GM21526 (cell line): ENCODE measurements around the gene FDXR.

ENCODE experiments used
- ATAC-seq: cut with Tn5 transposase; IDR thresholded peaks from one replicate; pipeline ENCODE4 v1.9.1; 2021; ENCODE audit warnings: moderate library complexity; ENCODE audit not compliant: unreplicated experiment, low FRiP score

The FDXR gene

DNA sequence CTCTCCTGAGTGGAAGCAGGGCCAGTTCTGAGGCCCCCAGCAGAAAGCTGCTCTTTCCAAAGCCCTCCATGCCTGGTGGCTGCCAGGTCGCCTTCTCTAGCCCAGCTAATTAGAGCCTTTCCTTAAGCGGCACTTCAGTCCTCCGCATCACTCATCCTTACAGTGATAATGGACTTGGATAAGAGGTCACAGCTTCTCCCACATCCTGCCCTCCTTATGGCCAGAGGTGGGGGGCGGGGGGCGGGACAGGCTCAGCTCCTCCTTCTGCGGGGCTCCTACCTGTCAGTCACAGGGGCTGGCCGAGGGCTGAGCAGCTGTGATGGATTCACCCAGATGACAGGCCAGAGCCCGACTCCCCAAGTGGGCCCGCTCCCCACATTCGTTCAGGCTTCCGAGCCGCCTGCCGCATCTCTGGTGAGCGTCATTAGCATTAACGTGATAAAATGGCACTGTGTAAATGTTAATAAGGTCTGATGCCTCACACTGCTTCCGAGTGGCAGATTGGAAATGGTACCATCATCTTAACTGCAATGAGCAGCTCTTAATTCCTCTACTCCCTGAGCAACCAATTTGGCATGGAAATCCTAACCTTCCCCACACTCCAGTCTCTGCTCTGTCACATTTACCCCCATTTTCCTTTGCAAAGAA, 54.4 kb downstream of the FDXR start:
- no peak for ATAC-seq

DNA sequence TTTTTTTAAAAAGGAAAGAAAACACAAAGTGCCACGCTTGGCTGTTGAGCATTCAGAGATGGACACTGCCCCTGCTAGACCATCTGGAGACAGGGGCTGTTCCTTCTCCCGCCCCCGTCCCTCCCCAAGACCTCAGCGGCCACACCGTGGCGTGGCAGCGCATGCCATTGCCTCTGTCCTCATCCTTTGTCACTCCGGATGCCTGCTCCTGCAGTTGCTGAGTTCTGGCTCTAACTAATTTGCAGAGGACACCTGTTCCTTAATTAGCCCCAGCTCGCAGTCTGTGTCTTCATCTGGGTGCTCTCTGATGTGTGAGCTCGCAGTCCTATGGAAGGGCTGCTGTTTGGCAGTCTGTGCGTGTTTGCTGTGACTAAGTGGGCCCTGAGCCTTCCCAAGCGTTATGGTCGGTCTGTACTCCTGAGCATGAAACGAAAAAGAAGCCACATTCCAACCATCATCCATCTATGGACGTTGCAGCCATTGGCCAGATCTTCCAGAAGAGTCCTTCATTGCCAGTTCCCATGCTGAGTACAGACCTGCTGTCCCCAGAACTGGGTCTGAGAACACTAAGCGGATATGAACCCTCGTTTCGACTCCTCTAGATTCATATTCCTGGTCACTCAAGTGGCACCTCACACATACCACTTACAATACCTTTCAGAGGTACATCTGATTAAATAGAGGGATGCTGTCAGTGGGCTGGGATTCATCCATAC, 55.7 kb downstream of the FDXR start:
- no peak for ATAC-seq

DNA sequence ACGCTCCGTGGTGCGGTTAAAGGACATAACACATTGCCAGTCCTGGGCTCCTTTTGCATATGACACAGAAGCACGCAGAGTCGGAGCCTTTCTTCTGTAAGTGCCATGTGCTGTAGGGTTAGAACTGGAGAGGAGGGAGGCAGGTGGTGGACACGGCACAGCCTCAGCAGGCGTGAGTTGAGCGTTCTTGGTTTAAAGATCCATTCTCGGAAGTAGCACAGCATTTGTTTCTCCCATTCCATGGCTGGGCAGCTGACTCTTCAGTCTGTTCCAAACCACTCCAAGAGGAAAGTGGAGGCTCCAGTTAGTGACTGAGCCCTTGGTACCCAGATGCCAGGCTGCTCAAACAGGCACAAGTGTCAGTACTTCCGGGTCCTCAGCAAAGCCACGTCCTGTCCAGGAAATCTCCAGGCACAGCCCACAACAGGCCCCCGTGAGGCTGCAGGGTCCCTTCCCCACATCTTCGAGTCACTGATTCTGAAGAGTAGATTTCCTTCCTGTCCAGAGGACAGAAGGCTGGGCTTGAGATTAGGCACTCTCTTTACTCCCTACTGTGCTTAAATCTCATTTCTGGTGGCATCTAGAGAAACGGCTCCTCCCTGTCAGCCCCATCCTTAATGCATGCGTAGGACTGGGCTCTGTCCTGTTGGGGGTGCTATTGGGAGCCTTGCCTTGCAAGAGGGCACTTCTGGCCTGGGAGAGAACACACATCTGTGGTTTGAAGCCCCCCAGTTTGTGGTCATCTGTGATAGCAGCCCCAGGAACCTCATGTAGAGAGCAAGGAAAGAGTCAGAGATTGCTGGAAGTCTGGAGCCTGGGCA, 57.0 kb downstream of the FDXR start:
- no peak for ATAC-seq

GRCh38 chr17:74815067-74815466, 57.7 kb downstream of the FDXR start:
- ATAC-seq, result no peak

GRCh38 chr17:74814453-74814852, 58.3 kb downstream of the FDXR start:
- ATAC-seq, result no peak
